ENCODE results near the gene ETNK2.

- TF ChIP-seq EZH2 (IDR thresholded peaks at IDR 0.05) = no peak
- no peak for TF ChIP-seq POLR2AphosphoS5 (IDR thresholded peaks at IDR 0.05; ENCODE audit: borderline replicate concordance, low read depth, low read length)
- TF ChIP-seq FOXP2 (optimal IDR thresholded peaks at IDR 0.05; ENCODE audit: control extremely low read depth, extremely low read length, insufficient read depth) = no peak
These were observed 49.6 kb upstream of the ETNK2 start for GRCh38 chr1:204201348-204202040.
